Omental fat pad (tissue), 4 donors: ENCODE data around the gene HMCN2. TPM values are rescaled to one million over a fixed set of nuclear protein-coding genes. Genes with fewer than 3 reads are reported as not detected.

ENCODE experiments used
- ATAC-seq: fragments of 150-250 bp; one replicate; pipeline ENCODE4 v1.9.1; 2016; ENCODE audit warnings: mild to moderate bottlenecking, moderate library complexity; ENCODE audit not compliant: low FRiP score
- DNase-seq: peaks from one replicate; pipeline ENCODE4 v3.0.0-alpha.2; 2019; ENCODE audit warnings: low spot score
- CTCF ChIP-seq, 3 donors: fragments of 450-650 bp; IDR thresholded peaks; one replicate each; pipeline ENCODE4 v1.5.1; 2016 to 2017; ENCODE audit warnings: antibody characterized with exemption in 3 of 3, mild to moderate bottlenecking in 3 of 3, moderate library complexity in 2 of 3
- total RNA-seq, 4 donors: library from RNA; depleted of rRNA; stranded (reverse); fragments of >200 nt; gene quantifications; one replicate each; pipeline ENCODE4 v1.1.0, GENCODE V29; 2016

HMCN2 gene
- total RNA-seq, 4 donors from 2014 or later = 0.19 to 5.8 (median 0.75) TPM

GRCh38 chr9:130259044-130259443 lies 6.5 kb upstream of the HMCN2 start:
- ATAC-seq = no peak
- DNase-seq = no peak
- TF ChIP-seq CTCF (IDR thresholded peaks at IDR 0.05) = no peak

GRCh38 chr9:130260816-130261765 lies 4.5 kb upstream of the HMCN2 start:
- no peak for ATAC-seq
- no peak for DNase-seq
- no peak for TF ChIP-seq CTCF (IDR thresholded peaks at IDR 0.05)

GRCh38 chr9:130262061-130262745 lies 3.4 kb upstream of the HMCN2 start:
- DNase-seq (no peak), ATAC-seq (no peak)
- no peak for TF ChIP-seq CTCF (IDR thresholded peaks at IDR 0.05)

GRCh38 chr9:130262771-130263170 lies 2.8 kb upstream of the HMCN2 start:
- no peak for TF ChIP-seq CTCF (IDR thresholded peaks at IDR 0.05)
- no peak for ATAC-seq
- no peak for DNase-seq

- DNase-seq = no peak
- ATAC-seq = peak; percentile 23
- TF ChIP-seq CTCF (IDR thresholded peaks at IDR 0.05) = no peak
Observed at GRCh38 chr9:130263601-130264413, 1.8 kb upstream of the HMCN2 start.

- no peak for TF ChIP-seq CTCF (IDR thresholded peaks at IDR 0.05)
- no peak for DNase-seq
- no peak for ATAC-seq
Observed at GRCh38 chr9:130264414-130265350, 878 bp upstream of the HMCN2 start.
